NCI-H1694 treated with DMSO at 0.1 percent for 48 hours (cell line): Measurements from ENCODE around the gene STX12.
"Not testable (repeated sequence)": the region's sequence is repeated elsewhere in the genome, so short reads cannot be mapped to it uniquely, and the experiment has no call there.

Source experiments
- DNase-seq: peaks from one replicate; lab custom pipeline; 2025; lab: John Stamatoyannopoulos, UW

STX12 gene

GRCh38 chr1:27830621-27831440 is 57.8 kb downstream of the STX12 start, which contains the start of gene PPP1R8:
TSS of gene PPP1R8 (plus strand) at chr1:27830782. CDS start at chr1:27830836, 54 bp downstream.
- DNase-seq, result peak; percentile 91

GRCh38 chr1:27831568-27832410 is 58.8 kb downstream of the STX12 start:
- no peak for DNase-seq

DNA sequence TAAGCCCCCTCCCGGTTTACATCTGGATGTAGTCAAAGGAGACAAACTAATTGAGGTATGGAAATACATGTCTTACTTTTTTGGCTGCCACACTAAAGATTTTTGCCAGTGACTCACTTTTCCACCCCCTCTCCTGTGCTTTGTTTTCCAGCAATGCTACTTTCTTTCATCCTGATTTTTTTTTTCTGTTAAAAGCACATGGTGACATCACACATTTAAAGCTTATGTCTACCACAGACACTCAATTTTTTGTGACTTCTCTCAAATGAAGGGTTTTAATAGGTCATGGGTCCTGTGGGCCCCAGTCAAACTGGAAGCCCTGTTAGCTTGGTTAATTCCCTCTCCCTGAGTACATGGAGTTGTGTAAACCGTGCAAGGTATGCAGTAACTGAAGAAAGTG is 59.7 kb downstream of the STX12 start:
- no peak for DNase-seq

DNA sequence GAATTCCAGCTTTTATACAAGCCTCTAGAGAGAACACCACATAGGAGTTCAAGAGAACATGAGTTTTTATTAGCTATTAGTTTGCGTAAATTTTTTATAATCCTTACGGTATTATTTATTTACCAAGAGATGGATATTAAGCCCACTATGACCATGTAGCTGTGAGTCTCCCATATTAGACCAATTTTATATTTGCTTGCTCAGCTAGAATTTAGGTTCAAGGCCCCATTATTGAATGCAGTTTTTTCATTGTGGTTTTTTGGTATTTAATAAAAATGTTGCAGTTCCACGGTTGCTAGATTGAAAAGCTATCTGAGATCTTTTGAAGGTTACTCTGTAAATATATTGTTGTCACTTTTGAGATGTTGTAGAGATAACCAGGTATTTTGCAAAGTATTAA is 60.5 kb downstream of the STX12 start:
- DNase-seq, result no peak

- DNase-seq, result no peak
These were observed 62.0 kb downstream of the STX12 start for GRCh38 chr1:27835046-27835445.

GRCh38 chr1:27835501-27835900 is 62.5 kb downstream of the STX12 start:
- no peak for DNase-seq

- no peak for DNase-seq
These were observed 76.9 kb downstream of the STX12 start for GRCh38 chr1:27849951-27850350.

- DNase-seq, result no peak
These were observed 82.1 kb downstream of the STX12 start for GRCh38 chr1:27855085-27855484.

DNA sequence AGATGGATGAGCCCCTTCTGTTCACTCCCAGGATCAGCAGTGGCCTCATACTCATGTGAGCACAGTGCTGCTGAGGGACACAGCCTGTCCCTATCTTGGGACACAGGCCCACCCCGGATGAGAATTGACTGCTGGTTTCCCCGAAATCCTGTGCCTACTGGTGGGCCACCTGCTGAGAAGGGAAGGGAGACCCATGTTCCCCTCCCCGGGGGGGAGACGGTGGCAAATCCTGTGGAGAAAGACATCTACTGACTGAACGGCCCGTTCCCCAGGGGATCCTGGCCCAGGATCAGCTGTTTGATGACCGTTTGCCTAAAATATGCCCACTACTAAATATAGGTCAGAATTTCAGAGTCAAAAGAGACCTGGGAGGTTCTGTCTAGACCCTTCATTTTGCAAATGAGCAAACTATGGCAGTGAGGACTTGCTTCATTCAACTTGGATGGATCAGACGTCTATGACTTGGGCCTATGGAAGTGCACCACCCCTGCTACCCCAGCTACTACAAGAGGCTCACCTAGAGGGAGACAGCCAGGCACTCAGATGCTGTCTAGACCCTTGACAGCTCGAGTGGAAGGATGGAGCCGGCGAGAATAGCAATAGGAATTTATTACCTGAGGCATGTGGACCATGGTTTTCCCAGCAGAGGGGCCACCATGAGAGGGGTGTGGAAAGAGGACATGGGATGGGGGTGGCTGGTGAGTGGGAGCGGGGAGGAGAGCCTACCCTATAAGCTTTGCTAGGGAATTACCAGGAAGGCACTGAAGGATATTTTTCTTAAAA is 83.7 kb downstream of the STX12 start:
- no peak for DNase-seq

DNA sequence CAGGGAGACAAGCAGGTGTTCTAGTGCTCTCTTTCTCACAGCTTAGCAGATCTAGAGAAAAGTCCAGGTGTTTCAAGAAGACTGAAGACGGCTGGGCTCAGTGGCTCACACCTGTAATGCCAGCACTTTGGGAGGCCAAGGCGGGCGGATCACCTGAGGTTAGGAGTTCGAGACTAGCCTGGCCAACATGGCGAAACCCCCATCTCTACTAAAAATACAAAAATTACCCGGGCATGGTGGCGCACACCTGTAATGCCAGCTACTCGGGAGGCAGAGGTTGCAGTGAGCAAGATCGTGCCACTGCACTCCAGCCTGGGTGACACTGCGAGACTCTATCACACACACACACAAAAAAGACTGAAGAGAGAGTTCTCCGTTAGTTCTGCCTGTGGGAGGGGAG is 84.5 kb downstream of the STX12 start:
- DNase-seq, result not testable (repeated sequence)

- DNase-seq, result peak; percentile 69
These were observed 85.3 kb downstream of the STX12 start for GRCh38 chr1:27858072-27858948.

DNA sequence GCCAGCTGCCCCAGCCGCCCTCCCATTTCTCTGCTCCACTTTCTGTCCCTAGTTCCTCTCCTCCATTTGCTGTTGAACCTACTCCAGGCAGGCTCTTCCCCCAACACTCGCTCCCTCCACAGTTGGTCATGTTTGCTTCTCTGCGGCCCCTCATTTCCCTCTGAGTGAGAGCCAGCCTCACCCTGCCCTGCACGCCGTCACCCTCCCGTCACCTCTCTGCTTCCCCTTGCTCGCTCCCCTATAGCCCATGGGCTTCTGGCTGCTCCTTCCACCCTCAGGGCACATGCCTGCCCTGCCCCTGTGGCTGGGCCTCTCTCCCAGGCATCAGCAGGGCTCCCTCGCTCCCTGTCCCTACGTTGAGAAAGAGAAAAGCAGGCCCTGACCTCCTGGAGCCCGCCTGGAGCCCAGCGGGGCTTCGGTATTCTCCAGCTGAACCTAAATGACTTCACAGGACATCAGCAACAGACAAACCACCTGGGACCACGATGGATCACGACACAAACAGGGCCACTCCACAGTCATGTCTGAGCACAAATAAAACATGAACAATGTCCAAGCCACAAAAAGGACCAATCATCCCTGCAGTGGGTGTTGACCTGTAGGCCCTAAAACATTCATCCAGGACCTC is 86.0 kb downstream of the STX12 start:
- no peak for DNase-seq

GRCh38 chr1:27861436-27861835 is 88.4 kb downstream of the STX12 start:
- DNase-seq, result no peak

DNA sequence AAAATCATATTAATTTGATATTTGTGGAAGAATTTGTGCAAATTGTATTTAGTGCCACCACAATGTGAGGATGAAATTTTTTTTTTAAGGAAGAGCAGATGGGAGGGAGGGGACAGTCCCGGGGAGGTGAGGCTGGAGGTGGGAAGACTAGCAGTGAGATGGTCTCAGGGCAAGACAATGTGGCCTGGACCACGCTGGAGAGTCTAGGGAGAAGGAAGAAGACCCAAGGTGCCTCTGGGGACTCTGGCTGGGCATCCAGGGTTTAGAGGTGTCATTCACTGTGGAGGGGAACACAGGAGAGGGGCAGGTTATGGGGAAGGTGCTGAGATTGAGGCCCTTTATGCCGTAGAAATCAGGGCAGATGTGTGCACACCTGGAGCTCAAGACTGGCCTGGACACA is 89.0 kb downstream of the STX12 start:
- DNase-seq, result no peak

- DNase-seq, result no peak
These were observed 89.9 kb downstream of the STX12 start for GRCh38 chr1:27862671-27863537.

DNA sequence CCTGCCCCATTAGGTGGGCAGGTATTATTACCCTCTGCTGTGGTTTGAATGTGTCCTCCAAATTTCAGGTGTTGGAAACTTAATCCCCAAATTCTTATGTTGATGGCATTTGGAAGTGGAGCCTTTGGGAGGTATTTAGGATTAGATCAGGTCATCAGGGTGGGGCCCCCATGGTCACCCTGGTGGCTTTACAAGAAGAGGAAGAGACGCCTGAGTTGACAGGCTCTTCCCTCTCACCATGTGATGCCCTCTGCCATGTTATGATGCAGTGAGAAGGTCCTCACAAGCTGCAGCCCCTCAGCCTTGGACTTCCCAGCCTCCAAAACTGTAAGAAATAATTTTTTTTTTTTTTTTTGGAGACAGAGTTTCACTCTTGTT is 90.5 kb downstream of the STX12 start:
- DNase-seq, result no peak

GRCh38 chr1:27864264-27864895 is 91.4 kb downstream of the STX12 start:
- no peak for DNase-seq

- no peak for DNase-seq
These were observed 92.8 kb downstream of the STX12 start for GRCh38 chr1:27865821-27866220.

GRCh38 chr1:27868556-27868931 is 95.5 kb downstream of the STX12 start:
- DNase-seq, result no peak
